OCI-LY3 (cell line): ENCODE measurements around the gene GRAMD2B.

Experiments
- CTCF ChIP-seq: fragments of 200-600, 300-600 bp; sonication (generic); IDR thresholded peaks from 2 replicates; pipeline ENCODE4 v1.5.1; 2014; ENCODE audit warnings: antibody characterized with exemption, low read length, low read depth
- EZH2phosphoT487 ChIP-seq: fragments of 200-600 bp; shearing (Covaris generic); IDR thresholded peaks from 2 replicates; pipeline ENCODE4 v1.6.1; 2018; ENCODE audit warnings: antibody characterized with exemption, mixed run types, low read depth

DNA sequence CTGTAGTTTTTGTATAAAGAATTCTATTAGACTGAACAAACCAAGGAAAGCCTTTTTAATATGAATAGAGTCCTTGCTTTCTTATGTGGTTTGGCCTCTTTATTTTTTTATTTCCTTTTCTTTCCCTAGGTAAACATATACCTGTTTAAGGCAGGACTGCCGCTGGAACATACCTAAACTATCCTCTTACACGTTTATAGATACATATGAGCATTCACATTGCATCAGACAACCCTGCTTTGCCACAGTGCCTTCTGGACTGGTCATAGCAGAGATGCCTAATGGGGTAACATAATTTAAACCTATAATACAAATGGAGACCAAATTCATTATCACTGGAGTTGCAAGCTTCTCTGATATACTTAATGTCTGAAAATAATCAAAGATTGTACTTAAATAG is 12.5 kb downstream of the GRAMD2B start:
- TF ChIP-seq CTCF (no peak), EZH2phosphoT487 (no peak)
